Duodenal mucosa (tissue), 2 donors: ENCODE measurements around the gene LVRN.

Experiments
- H3K27ac ChIP-seq: one replicate; pipeline ENCODE4 v1.7.0; 2013; ENCODE audit warnings: low read depth, low read length
- H3K27me3 ChIP-seq, 2 donors: one replicate each; pipeline ENCODE4 v1.7.0; 2013; ENCODE audit warnings: low read length in 2 of 2, control low read depth in 1 of 2; ENCODE audit not compliant: insufficient read depth in 2 of 2, control insufficient read depth in 1 of 2
- H3K36me3 ChIP-seq, 2 donors: one replicate each; pipeline ENCODE4 v1.7.0; 2013; ENCODE audit warnings: low read length in 2 of 2, control low read depth in 1 of 2; ENCODE audit not compliant: insufficient read depth in 2 of 2, control insufficient read depth in 1 of 2
- H3K4me1 ChIP-seq, 2 donors: one replicate each; pipeline ENCODE4 v1.7.0; 2013; ENCODE audit warnings: low read length in 2 of 2, control low read depth in 1 of 2; ENCODE audit not compliant: insufficient read depth in 2 of 2, control insufficient read depth in 1 of 2
- H3K4me3 ChIP-seq, 2 donors: one replicate each; pipeline ENCODE4 v1.7.0; 2013; ENCODE audit warnings: low read length in 2 of 2, low read depth in 1 of 2
- H3K9ac ChIP-seq, 2 donors: one replicate each; pipeline ENCODE4 v1.7.0; 2013; ENCODE audit warnings: low read length in 2 of 2, low read depth in 1 of 2
- H3K9me3 ChIP-seq, 2 donors: one replicate each; pipeline ENCODE4 v1.7.0; 2013; ENCODE audit warnings: low read length in 2 of 2, control low read depth in 1 of 2; ENCODE audit not compliant: control insufficient read depth in 1 of 2

Gene LVRN

GRCh38 chr5:116076496-116076895, 114.2 kb downstream of the LVRN start:
- Histone ChIP-seq H3K27ac (no peak overlapping the region), H3K27me3 (no peaks in the 10 kb centered on the region), H3K9ac (no peak overlapping the region), H3K9me3 (no peaks in the 10 kb centered on the region), H3K36me3 (no peaks in the 10 kb centered on the region), H3K4me1 (no peaks in the 10 kb centered on the region), H3K4me3 (no peak overlapping the region)
